Endothelial cell of umbilical vein (primary cell): Measurements from ENCODE around the gene MACROH2A1. TPM values are rescaled to one million over a fixed set of nuclear protein-coding genes. Genes with fewer than 3 reads are reported as not detected.

Source experiments
- BruUV-seq: library from RNA; stranded (reverse); fragments of 400-500 nt; replicated peaks from 2 replicates; lab custom pipeline; 2021; lab: Mats Ljungman, UMichigan
- CTCF ChIA-PET: fragments of 300-600, 350-600 bp; sonication (Branson Sonifier 250); formaldehyde crosslinking; loops from one replicate; lab custom pipeline; 2021; ENCODE audit warnings: antibody characterized with exemption, inconsistent platforms; lab: Charles Lee
- POLR2A ChIA-PET: fragments of 300-600, 350-600 bp; sonication (Branson Sonifier 250); formaldehyde crosslinking; loops from one replicate; lab custom pipeline; 2021; ENCODE audit warnings: antibody characterized with exemption, inconsistent platforms; lab: Charles Lee
- DNase-seq: peaks from one replicate; pipeline ENCODE4 v3.0.0-alpha.2; 2011; ENCODE audit warnings: low read depth, low spot score
- FAIRE-seq: peaks from 2 replicates; lab custom pipeline; 2011; peaks lifted over from hg19 to GRCh38; lab: Jason Lieb, UNC
- H2AFZ ChIP-seq: 2 replicates; pipeline ENCODE4 v1.6.0; 2012; ENCODE audit warnings: low read depth, low read length, control low read depth, inconsistent platforms
- H3K27ac ChIP-seq: 2 replicates; pipeline ENCODE4 v1.5.1; 2011; ENCODE audit warnings: low read depth, mild to moderate bottlenecking, control low read depth, low read length, moderate library complexity; ENCODE audit not compliant: insufficient read depth
- H3K27me3 ChIP-seq, 2 experiments: 2 replicates each; pipeline versions ENCODE4 v1.6.0 to v1.6.1; 2011; ENCODE audit warnings: low read length in 2 of 2, mixed read lengths in 1 of 2; ENCODE audit not compliant: control insufficient read depth in 2 of 2, insufficient read depth in 2 of 2
- H3K36me3 ChIP-seq, 2 experiments: 2 replicates in 1 of 2; 3 replicates in 1 of 2; pipeline ENCODE4 v1.5.1; 2011; ENCODE audit warnings: low read length in 2 of 2, mild to moderate bottlenecking in 1 of 2, moderate library complexity in 1 of 2; ENCODE audit not compliant: control insufficient read depth in 2 of 2, insufficient read depth in 2 of 2; ENCODE audit errors: extremely low read depth in 1 of 2
- H3K4me1 ChIP-seq: 3 replicates; pipeline ENCODE4 v1.5.1; 2011; ENCODE audit warnings: mild to moderate bottlenecking, low read length; ENCODE audit not compliant: control insufficient read depth, insufficient read depth; ENCODE audit errors: extremely low read depth
- H3K4me2 ChIP-seq: 2 replicates; pipeline ENCODE4 v1.6.1; 2011; ENCODE audit warnings: low read length, control low read depth, mixed read lengths; ENCODE audit not compliant: insufficient read depth
- H3K4me3 ChIP-seq, 3 experiments: fragments of 200-600 bp in 1 of 3; sonication (generic), shearing (Covaris generic) in 1 of 3; replicated peaks in 1 of 3; 2 replicates each; pipeline ENCODE4 v1.5.1; 2011 to 2016; ENCODE audit warnings: control low read depth in 3 of 3, low read length in 3 of 3, mild to moderate bottlenecking in 2 of 3, inconsistent platforms in 1 of 3, low read depth in 1 of 3, moderate library complexity in 1 of 3; ENCODE audit not compliant: insufficient read depth in 1 of 3
- H3K79me2 ChIP-seq: 2 replicates; pipeline ENCODE4 v1.6.0; 2012; ENCODE audit warnings: low read length, inconsistent platforms; ENCODE audit not compliant: control insufficient read depth, insufficient read depth
- H3K9ac ChIP-seq: replicated peaks from 2 replicates; pipeline ENCODE3; 2011; ENCODE audit warnings: low read length, control low read depth; ENCODE audit not compliant: insufficient read depth; ENCODE audit errors: extremely low read depth
- H3K9me1 ChIP-seq: replicated peaks from 3 replicates; pipeline ENCODE4 v1.6.0; 2011; ENCODE audit warnings: mild to moderate bottlenecking, low read length; ENCODE audit not compliant: control insufficient read depth, insufficient read depth; ENCODE audit errors: extremely low read depth
- H3K9me3 ChIP-seq: replicated peaks from 2 replicates; pipeline ENCODE4 v1.5.1; 2012; ENCODE audit warnings: low read length, inconsistent platforms; ENCODE audit not compliant: control insufficient read depth, insufficient read depth
- H4K20me1 ChIP-seq: replicated peaks from 2 replicates; pipeline ENCODE3; 2011; ENCODE audit warnings: mild to moderate bottlenecking, low read length; ENCODE audit not compliant: control insufficient read depth, insufficient read depth; ENCODE audit errors: extremely low read depth
- EZH2 ChIP-seq: IDR thresholded peaks from 2 replicates; pipeline ENCODE4 v1.6.1; 2012; ENCODE audit warnings: borderline replicate concordance, low read depth, mild to moderate bottlenecking, moderate library complexity, low read length, inconsistent platforms; ENCODE audit not compliant: severe bottlenecking
- FOS ChIP-seq: IDR thresholded peaks from 2 replicates; pipeline ENCODE4 v1.6.1; 2011; ENCODE audit warnings: mild to moderate bottlenecking, low read length, moderate library complexity, borderline replicate concordance; ENCODE audit not compliant: insufficient read depth
- GATA2 ChIP-seq: IDR thresholded peaks from 2 replicates; pipeline ENCODE4 v1.7.0; 2011; ENCODE audit warnings: low read depth, mild to moderate bottlenecking, moderate library complexity, mixed read lengths, low read length; ENCODE audit not compliant: insufficient read length, insufficient read depth
- JUN ChIP-seq: IDR thresholded peaks from 2 replicates; pipeline ENCODE4 v1.6.1; 2011; ENCODE audit warnings: borderline replicate concordance, low read depth; ENCODE audit not compliant: insufficient read length, insufficient read depth
- MAX ChIP-seq: IDR thresholded peaks from 2 replicates; pipeline ENCODE4 v1.6.1; 2011; ENCODE audit not compliant: insufficient read depth, insufficient read length
- MYC ChIP-seq: IDR thresholded peaks from one replicate; pipeline ENCODE4 v1.6.1; 2011; ENCODE audit warnings: mild to moderate bottlenecking, low read depth, low read length
- POLR2A ChIP-seq: IDR thresholded peaks from 2 replicates; pipeline ENCODE4 v1.6.1; 2012; ENCODE audit warnings: low read depth, mild to moderate bottlenecking, control low read depth, low read length
- POLR2AphosphoS5 ChIP-seq: IDR thresholded peaks from 2 replicates; pipeline ENCODE4 v1.6.1; 2012; ENCODE audit warnings: low read depth, mild to moderate bottlenecking, control low read depth, low read length, moderate library complexity; ENCODE audit not compliant: insufficient read depth
- dilution Hi-C: fragments of 300-500 bp; cut with MboI; formaldehyde crosslinking; loops from one replicate; pipeline ENCODE4 v1.15.0; 2019; ENCODE audit warnings: low sequenced_read_pairs; ENCODE audit not compliant: extremely low pct_ligation_motif_present
- intact Hi-C: fragments of 100-400 bp; cut with micrococcal nuclease; formaldehyde crosslinking; loops from one replicate; pipeline ENCODE4 v1.10.0; 2022
- polyA plus RNA-seq, 4 experiments: library from polyadenylated mRNA; depleted of rRNA in 3 of 4; stranded (reverse) in 3 of 4; unstranded in 1 of 4; fragments of >200 nt; gene quantifications; 2 replicates each; pipeline versions ENCODE4 v1.2.1 to v1.2.3, GENCODE V29; 2011 to 2012; ENCODE audit warnings: missing spikeins in 1 of 4
- total RNA-seq: library from RNA; stranded (reverse); gene quantifications from 2 replicates; pipeline ENCODE4 v1.2.3, GENCODE V29; 2021
- TF ChIP-seq, protein P1 (sequence below), 2 donors: IDR thresholded peaks; 1 replicate in 1 of 2; 2 replicates in 1 of 2; pipeline ENCODE4 v1.5.1; 2011; ENCODE audit warnings: low read length in 2 of 2, mild to moderate bottlenecking in 2 of 2, moderate library complexity in 2 of 2, control low read depth in 1 of 2, inconsistent platforms in 1 of 2, low read depth in 1 of 2; ENCODE audit not compliant: insufficient read depth in 1 of 2; ENCODE audit errors: extremely low read depth in 1 of 2

MACROH2A1 gene
- total and polyA plus RNA-seq, 2 donors (not counting 3 experiments of a cell fraction or from before 2014, with no cell fraction given): 89.3 to 147 TPM

DNA sequence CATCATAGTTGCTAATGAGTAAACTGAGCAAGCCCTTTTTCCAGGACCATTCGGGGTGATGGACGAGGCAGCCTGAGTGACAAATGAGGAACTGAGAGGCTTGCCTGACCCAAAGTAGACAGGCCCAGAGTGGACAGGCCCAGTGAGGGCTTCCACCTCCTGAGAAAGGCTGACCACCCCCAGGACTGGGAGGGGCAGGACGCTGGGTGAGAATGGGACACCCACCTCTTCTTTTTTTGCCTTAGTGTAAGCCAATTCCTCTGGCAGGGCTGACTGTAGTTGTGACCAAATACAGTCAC, 68.3 kb downstream of the MACROH2A1 start:
- H3K4me2 ChIP-seq: no peak overlapping the region
- POLR2A ChIA-PET: no interaction called here
- TF ChIP-seq, protein P1, sequence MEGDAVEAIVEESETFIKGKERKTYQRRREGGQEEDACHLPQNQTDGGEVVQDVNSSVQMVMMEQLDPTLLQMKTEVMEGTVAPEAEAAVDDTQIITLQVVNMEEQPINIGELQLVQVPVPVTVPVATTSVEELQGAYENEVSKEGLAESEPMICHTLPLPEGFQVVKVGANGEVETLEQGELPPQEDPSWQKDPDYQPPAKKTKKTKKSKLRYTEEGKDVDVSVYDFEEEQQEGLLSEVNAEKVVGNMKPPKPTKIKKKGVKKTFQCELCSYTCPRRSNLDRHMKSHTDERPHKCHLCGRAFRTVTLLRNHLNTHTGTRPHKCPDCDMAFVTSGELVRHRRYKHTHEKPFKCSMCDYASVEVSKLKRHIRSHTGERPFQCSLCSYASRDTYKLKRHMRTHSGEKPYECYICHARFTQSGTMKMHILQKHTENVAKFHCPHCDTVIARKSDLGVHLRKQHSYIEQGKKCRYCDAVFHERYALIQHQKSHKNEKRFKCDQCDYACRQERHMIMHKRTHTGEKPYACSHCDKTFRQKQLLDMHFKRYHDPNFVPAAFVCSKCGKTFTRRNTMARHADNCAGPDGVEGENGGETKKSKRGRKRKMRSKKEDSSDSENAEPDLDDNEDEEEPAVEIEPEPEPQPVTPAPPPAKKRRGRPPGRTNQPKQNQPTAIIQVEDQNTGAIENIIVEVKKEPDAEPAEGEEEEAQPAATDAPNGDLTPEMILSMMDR (IDR thresholded peaks at IDR 0.05; ENCODE audit: extremely low read depth in 1 of 2, insufficient read depth in 1 of 2, low read depth in 1 of 2, low read length in 2 of 2): no peak
- no peak for TF ChIP-seq EZH2
- no peak for TF ChIP-seq MYC
- no peak for TF ChIP-seq GATA2
- TF ChIP-seq POLR2A: no peak
- TF ChIP-seq POLR2AphosphoS5: no peak
- TF ChIP-seq FOS: no peak
- no peak for TF ChIP-seq MAX
- TF ChIP-seq JUN: no peak
- no peak overlapping the region for H2AFZ ChIP-seq
- no peaks in the 10 kb centered on the region for H3K9me1 ChIP-seq
- no peaks in the 10 kb centered on the region for H3K79me2 ChIP-seq
- peaks cover 0 to 5% of the 10 kb centered on the region in 2 experiments for H3K36me3 ChIP-seq
- dilution Hi-C loops (no loop called here), intact Hi-C loops (loop anchor here (5.0 to 10.0 kb wide), 2 partner anchors 298 to 376 kb away; partner anchors contain the start of gene PITX1)
- H4K20me1 ChIP-seq: no peaks in the 10 kb centered on the region
- DNase-seq: no peak
- H3K4me1 ChIP-seq: no peaks in the 10 kb centered on the region
- H3K27me3 ChIP-seq: no peaks in the 10 kb centered on the region
- H3K4me3 ChIP-seq: no peak overlapping the region
- FAIRE-seq: no peak
- CTCF ChIA-PET: no interaction called here
- no peak overlapping the region for H3K9ac ChIP-seq
- no TSS peak for BruUV-seq
- no peaks in the 10 kb centered on the region for H3K9me3 ChIP-seq
- H3K27ac ChIP-seq: no peak overlapping the region
